Stimulated activated naive CD8-positive, alpha-beta T cell treated with anti-CD3 and anti-CD28 coated beads, Interleukin-15, amount 100 ng/mL, for 72 hours (primary cell): ENCODE data around the gene ENOX2.
"Not testable (repeated sequence)": the region's sequence is repeated elsewhere in the genome, so short reads cannot be mapped to it uniquely, and the experiment has no call there.

ENCODE experiments used
- ATAC-seq: fragments of 150-1000 bp; cut with Tn5 transposase; 2 replicates; pipeline ENCODE4 v1.10.0; 2021; ENCODE audit warnings: mild to moderate bottlenecking, moderate library complexity
- DNase-seq, 2 donors: peaks; one replicate each; pipeline ENCODE4 v3.0.0; 2021 to 2022
- H3K27ac Mint-ChIP-seq, 2 donors: one replicate each; pipeline ENCODE4 v1.8.0; 2022; ENCODE audit warnings: mild to moderate bottlenecking in 2 of 2, mixed read lengths in 2 of 2, moderate library complexity in 2 of 2
- H3K27me3 Mint-ChIP-seq: one replicate; pipeline ENCODE4 v1.8.0; 2022; ENCODE audit warnings: mixed read lengths
- H3K4me1 Mint-ChIP-seq: one replicate; pipeline ENCODE4 v1.8.0; 2022; ENCODE audit warnings: mild to moderate bottlenecking, mixed read lengths
- H3K4me3 Mint-ChIP-seq, 2 donors: one replicate each; pipeline ENCODE4 v1.8.0; 2022; ENCODE audit warnings: mild to moderate bottlenecking in 2 of 2, mixed read lengths in 2 of 2, moderate library complexity in 1 of 2
- H3K9me3 Mint-ChIP-seq, 2 donors: one replicate each; pipeline ENCODE4 v1.8.0; 2022; ENCODE audit warnings: mixed read lengths in 2 of 2

ENOX2 gene

DNA sequence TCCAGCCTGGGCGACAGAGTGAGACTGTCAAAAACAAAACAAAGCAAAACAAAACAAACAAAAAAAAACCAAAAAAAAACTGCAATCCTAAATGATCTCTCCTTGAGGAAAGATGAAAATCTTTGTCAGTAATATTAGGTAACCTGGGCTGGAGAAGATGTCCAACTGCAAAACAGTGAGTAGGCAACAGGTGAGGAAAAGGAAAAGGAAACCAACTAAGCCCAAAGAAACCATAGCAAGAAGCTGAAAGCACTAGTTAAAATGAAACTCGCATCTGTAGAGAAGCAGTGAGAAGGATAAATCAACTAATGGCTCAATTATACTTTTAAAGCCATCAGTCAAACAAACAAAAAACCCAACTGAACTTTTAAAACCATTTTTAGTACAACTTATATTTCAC lies 54.2 kb downstream of the ENOX2 start:
- ATAC-seq = no peak
- H3K27ac Mint-ChIP-seq = no peak overlapping the region
- H3K4me3 Mint-ChIP-seq = peak overlapping the region in 1 of 2 donors; percentile 12
- peaks cover 7% of the 10 kb centered on the region for H3K4me1 Mint-ChIP-seq
- no peaks in the 10 kb centered on the region for H3K9me3 Mint-ChIP-seq
- no peak for DNase-seq
- no peaks in the 10 kb centered on the region for H3K27me3 Mint-ChIP-seq

DNA sequence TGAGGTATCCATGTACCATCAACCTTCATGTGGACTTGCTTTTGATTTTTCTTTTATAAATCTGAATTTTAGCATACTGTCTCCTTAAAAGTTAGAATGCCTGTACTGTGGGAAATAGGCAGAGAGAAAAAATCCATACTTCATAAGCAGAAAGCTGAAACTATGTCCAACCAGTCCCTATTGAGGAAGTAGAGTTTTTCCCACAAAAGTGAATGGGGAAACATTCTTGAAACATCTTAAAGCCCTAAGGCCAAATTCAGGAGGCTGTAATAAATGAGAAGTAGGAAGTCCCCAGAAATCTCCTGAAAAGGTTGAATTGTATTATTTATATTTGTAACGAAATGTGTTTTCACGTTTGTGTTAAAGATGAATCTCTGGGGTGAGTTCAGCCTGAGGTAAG lies 56.3 kb downstream of the ENOX2 start:
- ATAC-seq (no peak), DNase-seq (no peak)
- Mint-ChIP-seq H3K9me3 (no peaks in the 10 kb centered on the region), H3K4me3 (no peak overlapping the region), H3K27ac (no peak overlapping the region), H3K4me1 (peaks cover 11% of the 10 kb centered on the region), H3K27me3 (no peaks in the 10 kb centered on the region)

DNA sequence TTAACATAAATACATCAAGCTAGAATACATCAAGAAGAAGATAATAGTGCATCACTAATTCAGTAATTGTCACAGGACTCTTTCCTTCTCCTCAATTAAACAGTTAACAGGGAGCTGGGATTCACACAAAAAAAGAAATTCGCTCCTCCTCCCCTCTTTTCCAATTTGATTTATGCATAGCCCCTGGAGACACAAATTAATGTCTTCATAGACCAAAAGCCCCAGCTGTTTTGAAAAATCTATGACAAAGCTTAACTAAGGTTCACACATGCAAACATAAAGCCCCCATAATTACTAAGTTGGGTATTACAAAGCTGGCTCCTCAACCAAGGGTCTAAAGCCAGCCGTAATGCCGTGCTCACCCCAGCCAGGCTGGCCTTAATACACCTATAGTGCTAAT lies 61.2 kb downstream of the ENOX2 start:
- H3K27me3 Mint-ChIP-seq = no peaks in the 10 kb centered on the region
- no peak overlapping the region for H3K27ac Mint-ChIP-seq
- ATAC-seq = no peak
- H3K9me3 Mint-ChIP-seq = no peaks in the 10 kb centered on the region
- H3K4me1 Mint-ChIP-seq = peaks cover 5% of the 10 kb centered on the region
- DNase-seq = no peak
- H3K4me3 Mint-ChIP-seq = no peak overlapping the region

DNA sequence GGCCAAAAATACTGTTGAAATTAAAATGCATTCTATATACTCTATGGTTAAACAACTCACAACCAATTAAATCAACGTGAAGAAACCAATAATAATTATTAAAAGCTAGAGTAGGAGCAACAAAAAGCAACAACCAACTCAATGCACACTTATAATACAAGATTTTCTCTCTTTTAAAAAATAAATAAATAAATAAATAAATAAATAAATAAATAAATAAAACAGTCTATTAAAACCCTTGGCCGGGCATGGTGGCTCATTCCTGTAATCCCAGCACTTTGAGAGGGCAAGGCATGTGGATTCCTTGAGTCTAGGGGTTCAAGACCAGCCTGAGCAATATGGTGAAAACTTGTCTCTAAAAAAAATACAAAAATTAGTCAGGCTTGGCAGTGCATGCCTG lies 62.7 kb downstream of the ENOX2 start:
- Mint-ChIP-seq H3K27ac (no peak overlapping the region), H3K4me1 (peaks cover 5% of the 10 kb centered on the region), H3K4me3 (no peak overlapping the region), H3K27me3 (no peaks in the 10 kb centered on the region), H3K9me3 (no peaks in the 10 kb centered on the region)
- ATAC-seq (no peak), DNase-seq (no peak)

DNA sequence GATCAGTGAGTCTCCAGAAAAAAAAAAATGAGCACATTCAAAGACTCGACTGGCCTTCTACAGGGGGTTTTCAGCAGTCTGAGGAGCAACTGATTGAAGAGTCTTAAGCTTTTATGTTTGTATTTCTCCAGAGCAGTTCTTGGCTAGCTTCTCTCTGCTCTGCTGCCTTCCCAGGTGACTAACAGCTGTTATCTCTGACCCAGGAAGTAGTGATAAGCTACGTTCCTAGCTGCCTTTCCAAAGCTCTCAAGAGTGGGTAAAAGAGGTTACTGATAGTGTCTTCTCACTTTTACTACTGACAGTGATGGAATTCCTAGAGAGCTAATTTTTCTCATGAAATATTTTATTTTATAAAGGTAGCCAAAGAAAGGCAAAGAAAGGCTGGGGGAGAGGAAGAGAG lies 66.6 kb downstream of the ENOX2 start:
- Mint-ChIP-seq H3K4me3 (no peak overlapping the region), H3K27ac (no peak overlapping the region), H3K9me3 (no peaks in the 10 kb centered on the region), H3K27me3 (no peaks in the 10 kb centered on the region), H3K4me1 (peaks cover 15% of the 10 kb centered on the region)
- ATAC-seq (no peak), DNase-seq (no peak)

DNA sequence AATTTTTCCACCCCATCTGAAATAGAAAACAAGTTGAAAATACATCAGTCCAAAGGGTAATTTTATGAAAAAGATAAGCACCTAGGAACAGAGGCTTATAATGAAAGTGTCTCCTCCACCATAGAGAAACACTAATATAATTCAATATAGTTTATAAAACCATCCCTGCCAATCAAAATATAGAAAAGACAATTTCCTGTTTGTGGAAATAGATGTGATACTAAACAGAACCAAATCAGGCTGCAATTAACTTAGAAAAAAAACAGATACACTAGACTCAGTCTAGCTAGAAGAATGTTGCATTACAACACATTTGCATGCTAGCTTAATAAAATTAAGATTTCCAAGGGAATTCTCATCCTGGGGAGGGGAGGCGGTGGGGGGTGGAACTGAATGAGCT lies 68.2 kb downstream of the ENOX2 start:
- Mint-ChIP-seq H3K4me3 (no peak overlapping the region), H3K4me1 (peaks cover 15% of the 10 kb centered on the region), H3K9me3 (no peaks in the 10 kb centered on the region), H3K27me3 (no peaks in the 10 kb centered on the region), H3K27ac (no peak overlapping the region)
- no peak for ATAC-seq
- no peak for DNase-seq

DNA sequence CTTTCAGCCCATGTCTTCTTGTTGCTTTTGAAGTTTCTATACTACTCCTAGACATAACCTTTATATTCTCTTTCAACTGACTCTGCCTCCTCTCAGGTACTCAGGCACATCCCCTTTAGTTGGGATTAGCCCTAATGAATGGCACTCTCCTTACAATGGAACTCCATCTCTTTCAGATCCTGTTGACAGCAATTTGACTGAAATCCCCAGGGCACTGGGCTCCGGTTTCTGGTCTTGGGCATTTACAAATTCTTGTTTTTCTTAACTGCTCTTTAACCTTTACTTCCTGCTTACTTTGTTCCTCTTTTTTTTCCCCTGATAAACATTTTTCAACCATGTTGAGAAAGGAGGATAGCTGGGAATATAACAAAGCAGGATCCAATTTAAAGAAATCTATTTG lies 68.9 kb downstream of the ENOX2 start:
- Mint-ChIP-seq H3K9me3 (no peaks in the 10 kb centered on the region), H3K4me1 (peaks cover 15% of the 10 kb centered on the region), H3K27me3 (no peaks in the 10 kb centered on the region), H3K4me3 (no peak overlapping the region), H3K27ac (no peak overlapping the region)
- ATAC-seq (no peak), DNase-seq (no peak)

DNA sequence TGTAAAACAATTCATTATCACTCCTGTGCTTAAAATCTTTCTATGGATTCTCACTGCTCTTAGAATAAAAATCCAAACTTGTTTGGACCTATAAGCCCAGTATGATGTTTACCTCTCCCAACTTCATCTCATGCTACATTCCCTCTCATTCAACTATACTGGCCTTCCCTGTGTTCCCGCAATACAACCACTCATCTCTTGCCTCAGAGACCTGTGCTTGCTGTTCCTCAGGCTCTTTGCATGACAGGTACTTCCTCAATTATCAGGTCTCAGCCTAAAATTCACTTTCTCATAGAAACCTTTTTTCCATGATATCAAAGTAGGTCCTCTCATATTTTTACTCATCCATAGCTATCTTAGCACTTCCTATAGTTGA lies 71.7 kb downstream of the ENOX2 start:
- Mint-ChIP-seq H3K27ac (no peak overlapping the region), H3K9me3 (no peaks in the 10 kb centered on the region), H3K4me1 (peaks cover 15% of the 10 kb centered on the region), H3K4me3 (no peak overlapping the region), H3K27me3 (no peaks in the 10 kb centered on the region)
- DNase-seq = no peak
- ATAC-seq = no peak

DNA sequence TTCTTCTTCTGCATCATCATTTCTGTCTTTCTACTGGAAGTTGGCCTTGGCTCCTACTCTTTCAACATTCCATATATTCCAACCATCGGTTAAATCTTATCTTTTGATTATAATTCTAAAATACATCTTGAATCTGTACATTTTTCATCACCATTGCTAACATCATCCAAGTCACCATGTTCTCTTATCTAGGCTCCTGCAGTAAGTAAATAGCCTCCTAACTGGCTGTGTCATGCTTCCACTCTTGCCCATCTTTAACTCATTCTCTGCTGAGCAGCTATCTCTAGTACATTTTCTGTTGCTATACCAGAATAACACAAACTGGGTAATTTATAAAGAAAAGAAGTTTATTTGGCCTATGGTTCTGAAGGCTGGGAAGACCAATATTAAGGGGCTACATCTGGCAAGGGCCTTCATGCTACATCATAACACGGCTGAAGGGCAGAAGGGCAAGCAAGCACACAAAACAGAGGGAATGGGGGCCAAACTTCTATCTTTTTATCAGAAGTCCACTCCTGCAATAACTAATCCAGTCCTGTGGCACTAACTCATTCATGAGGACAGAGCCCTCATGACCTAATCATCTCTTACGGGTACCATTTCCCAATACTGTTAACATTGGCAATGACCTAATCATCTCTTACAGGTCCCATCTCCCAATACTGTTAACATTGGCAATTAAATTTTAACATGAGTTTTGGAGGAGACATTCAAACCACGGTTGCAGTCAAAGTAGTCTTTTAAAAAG lies 72.2 kb downstream of the ENOX2 start:
- Mint-ChIP-seq H3K9me3 (no peaks in the 10 kb centered on the region), H3K27me3 (no peaks in the 10 kb centered on the region), H3K27ac (no peak overlapping the region), H3K4me3 (no peak overlapping the region), H3K4me1 (peaks cover 15% of the 10 kb centered on the region)
- no peak for ATAC-seq
- DNase-seq = no peak

DNA sequence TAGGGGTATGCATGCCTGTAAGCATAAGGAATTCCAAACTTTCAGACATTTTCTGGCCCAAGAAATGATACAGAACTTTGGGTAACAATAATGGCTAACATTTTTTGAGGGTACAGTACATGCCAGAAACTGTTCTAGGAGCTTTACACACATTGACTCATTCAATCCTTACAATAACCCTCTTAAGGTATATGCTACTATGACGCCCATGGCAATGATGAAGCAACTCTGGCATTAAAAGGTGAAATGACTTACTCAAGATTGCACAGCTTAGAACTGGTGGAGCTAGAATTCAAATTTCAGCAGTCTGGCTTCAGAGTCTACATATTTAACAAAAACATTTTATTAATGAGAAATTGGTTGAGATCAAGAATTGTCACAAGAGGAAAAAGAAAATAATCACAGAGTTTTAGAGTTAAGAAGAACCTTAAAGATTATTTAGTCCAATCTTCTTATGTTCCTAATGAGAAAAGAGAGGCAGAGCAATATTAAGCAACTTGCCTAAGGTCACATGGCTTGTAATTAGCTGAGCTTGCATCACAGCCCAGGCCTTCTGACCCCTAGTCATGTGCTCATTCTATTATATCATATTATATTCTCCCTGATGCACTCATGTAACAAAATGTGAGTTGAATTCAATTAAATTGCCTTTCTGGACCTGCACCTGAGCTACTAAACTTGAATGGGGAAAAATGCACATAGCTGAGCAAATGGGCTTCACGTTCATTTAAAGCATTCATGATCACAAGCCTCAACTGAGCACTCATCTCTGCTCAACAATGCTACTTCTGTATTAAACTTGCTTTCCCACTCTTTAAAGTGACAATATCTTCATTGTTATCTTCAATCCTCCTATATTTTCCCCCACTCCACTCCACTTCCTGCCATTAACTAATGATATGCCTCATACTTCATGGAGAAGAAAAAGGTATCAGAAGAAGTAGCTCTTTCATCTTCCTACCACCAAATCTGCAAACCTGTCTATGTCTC lies 73.2 kb downstream of the ENOX2 start:
- ATAC-seq = no peak
- DNase-seq = no peak
- no peak overlapping the region for H3K4me3 Mint-ChIP-seq
- no peaks in the 10 kb centered on the region for H3K9me3 Mint-ChIP-seq
- H3K27me3 Mint-ChIP-seq = no peaks in the 10 kb centered on the region
- no peak overlapping the region for H3K27ac Mint-ChIP-seq
- H3K4me1 Mint-ChIP-seq = peaks cover 15% of the 10 kb centered on the region

DNA sequence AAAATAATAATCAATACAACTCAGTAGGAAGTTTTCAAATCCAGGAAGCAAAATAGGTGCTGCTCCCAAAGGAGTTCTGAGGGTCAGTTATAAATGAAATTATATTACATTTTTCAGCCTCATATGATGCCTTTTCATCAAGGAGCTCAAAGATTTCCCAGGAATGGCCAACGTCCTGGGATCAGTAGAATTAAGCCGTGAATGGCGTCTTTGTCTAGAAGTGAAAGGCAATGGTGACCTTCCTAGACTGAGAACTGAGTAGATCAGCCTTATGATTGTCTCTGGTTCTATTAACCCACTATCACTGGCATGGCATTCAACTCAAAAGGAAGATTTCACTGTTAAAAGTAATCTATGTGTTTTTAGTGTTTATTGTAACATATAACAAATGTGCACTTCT lies 74.4 kb downstream of the ENOX2 start:
- H3K27ac Mint-ChIP-seq = no peak overlapping the region
- no peak for ATAC-seq
- no peak overlapping the region for H3K4me3 Mint-ChIP-seq
- peaks cover 15% of the 10 kb centered on the region for H3K4me1 Mint-ChIP-seq
- no peaks in the 10 kb centered on the region for H3K9me3 Mint-ChIP-seq
- no peaks in the 10 kb centered on the region for H3K27me3 Mint-ChIP-seq
- no peak for DNase-seq

DNA sequence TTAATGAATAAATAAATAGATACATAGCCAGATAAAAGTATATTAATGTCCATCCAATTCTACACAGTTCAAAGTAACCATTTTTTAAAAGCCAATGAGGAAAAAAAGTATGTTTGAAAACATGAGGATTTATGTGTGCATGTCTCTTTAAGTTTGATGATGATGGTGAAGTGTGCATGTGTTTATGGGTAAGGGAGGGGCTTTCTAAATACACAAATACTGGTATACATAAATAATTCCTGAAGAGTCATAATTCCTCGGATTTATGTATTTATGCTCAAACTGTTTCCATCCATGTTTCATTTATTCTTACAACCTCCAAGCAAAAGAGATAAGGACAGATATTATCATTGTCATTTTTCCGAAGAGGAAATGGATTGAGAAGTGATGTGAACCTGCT lies 75.4 kb downstream of the ENOX2 start:
- Mint-ChIP-seq H3K4me3 (no peak overlapping the region), H3K9me3 (no peaks in the 10 kb centered on the region), H3K27ac (no peak overlapping the region), H3K4me1 (peaks cover 6% of the 10 kb centered on the region), H3K27me3 (no peaks in the 10 kb centered on the region)
- no peak for DNase-seq
- no peak for ATAC-seq

DNA sequence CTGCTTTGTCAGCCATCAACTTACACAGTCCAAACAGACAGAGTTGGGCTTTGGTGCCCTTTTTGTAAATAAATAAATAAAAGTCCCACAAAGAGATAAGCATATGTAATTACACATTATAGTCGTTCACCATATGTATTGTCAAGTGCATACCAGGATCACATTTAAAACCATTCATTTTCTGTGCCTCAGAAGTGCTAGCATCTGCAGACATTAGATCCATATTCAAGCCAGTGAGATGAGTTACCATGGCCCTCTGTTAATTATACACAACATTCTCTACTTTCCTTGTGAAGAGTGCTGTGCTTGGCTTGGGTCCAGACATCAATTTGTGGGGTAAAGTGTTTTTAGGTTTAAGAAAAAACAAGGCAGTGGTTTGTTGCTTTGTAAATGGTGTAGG lies 76.8 kb downstream of the ENOX2 start:
- Mint-ChIP-seq H3K27me3 (no peaks in the 10 kb centered on the region), H3K4me1 (no peaks in the 10 kb centered on the region), H3K9me3 (no peaks in the 10 kb centered on the region), H3K4me3 (no peak overlapping the region), H3K27ac (no peak overlapping the region)
- no peak for ATAC-seq
- no peak for DNase-seq

DNA sequence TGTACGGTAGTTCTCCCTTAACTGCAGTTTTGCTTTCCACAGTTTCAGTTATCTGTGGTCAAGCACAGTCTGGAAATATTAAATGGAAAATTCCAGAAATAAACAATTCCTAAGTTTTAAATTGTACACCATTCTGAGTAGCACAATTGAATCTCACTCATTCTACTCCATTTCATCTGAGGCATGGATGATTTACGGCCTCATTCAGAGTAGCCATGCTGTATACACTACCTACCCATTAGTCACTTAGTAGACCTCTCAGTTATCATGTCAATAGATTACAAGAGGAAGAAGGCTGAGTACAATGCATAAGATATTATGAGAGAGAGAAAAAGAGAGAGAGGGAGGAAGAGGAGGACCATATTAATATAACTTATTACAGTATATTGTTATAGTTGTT lies 77.5 kb downstream of the ENOX2 start:
- H3K9me3 Mint-ChIP-seq = no peaks in the 10 kb centered on the region
- DNase-seq (no peak), ATAC-seq (no peak)
- no peak overlapping the region for H3K4me3 Mint-ChIP-seq
- H3K27ac Mint-ChIP-seq = no peak overlapping the region
- H3K27me3 Mint-ChIP-seq = no peaks in the 10 kb centered on the region
- no peaks in the 10 kb centered on the region for H3K4me1 Mint-ChIP-seq

DNA sequence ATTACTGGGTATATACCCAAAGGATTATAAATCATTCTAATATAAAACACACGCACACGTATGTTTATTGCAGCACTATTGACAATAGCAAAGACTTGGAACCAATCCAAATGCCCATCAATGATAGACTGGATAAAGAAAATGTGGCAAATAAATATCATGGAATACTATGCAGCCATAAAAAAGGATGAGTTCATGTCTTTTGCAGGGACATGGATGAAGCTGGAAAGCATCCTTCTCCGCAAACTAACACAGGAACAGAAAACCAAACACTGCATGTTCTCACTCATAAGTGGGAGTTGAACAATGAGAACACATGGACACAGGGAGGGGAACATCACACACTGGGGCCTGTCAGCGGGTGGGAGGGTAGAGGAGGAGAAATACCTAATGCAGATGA lies 83.6 kb downstream of the ENOX2 start:
- not testable (repeated sequence) for H3K4me3 Mint-ChIP-seq, H3K27ac Mint-ChIP-seq, DNase-seq, H3K27me3 Mint-ChIP-seq, H3K4me1 Mint-ChIP-seq, ATAC-seq
- H3K9me3 Mint-ChIP-seq = peaks cover 0 to 13% of the 10 kb centered on the region in 2 donors

DNA sequence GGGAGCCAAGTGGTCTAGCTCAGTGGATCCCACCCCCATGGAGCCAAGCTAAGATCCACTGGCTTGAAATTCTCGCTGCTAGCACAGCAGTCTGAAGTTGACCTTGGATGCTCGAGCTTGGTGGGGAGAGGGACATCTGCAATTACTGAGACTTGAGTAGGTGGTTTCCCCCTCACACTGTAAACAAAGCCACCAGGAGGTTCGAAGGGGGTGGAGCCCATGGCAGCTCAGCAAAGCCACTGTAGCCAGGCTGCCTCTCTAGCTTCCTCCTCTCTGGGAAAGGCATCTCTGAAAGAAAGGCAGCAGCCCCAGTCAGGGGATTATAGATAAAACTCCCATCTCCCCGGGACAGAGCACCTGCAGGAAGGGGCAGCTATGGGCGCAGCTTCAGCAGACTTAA lies 89.1 kb downstream of the ENOX2 start:
- DNase-seq, H3K27ac Mint-ChIP-seq, H3K4me1 Mint-ChIP-seq, H3K27me3 Mint-ChIP-seq, H3K4me3 Mint-ChIP-seq, ATAC-seq: not testable (repeated sequence)
- peaks cover 6 to 13% of the 10 kb centered on the region in 2 donors for H3K9me3 Mint-ChIP-seq
